ENCODE results near the gene BHLHA15.
A peak's percentile ranks its signal among the peaks of the same experiment; 100 is the strongest.

The BHLHA15 gene

GRCh38 chr7:98228801-98229200 is 17.6 kb downstream of the BHLHA15 start:
- DNase-seq: no peak

- no peak for DNase-seq
Observed at GRCh38 chr7:98229441-98229840, 18.2 kb downstream of the BHLHA15 start.

GRCh38 chr7:98229991-98230745 is 18.9 kb downstream of the BHLHA15 start:
- DNase-seq: no peak

- DNase-seq: no peak
Observed at GRCh38 chr7:98230746-98231471, 19.7 kb downstream of the BHLHA15 start.

- no peak for DNase-seq
Observed at GRCh38 chr7:98231493-98232262, 20.4 kb downstream of the BHLHA15 start.

GRCh38 chr7:98232263-98232585 is 21.0 kb downstream of the BHLHA15 start:
- DNase-seq: no peak

GRCh38 chr7:98232799-98233198 is 21.6 kb downstream of the BHLHA15 start:
- DNase-seq: no peak

- DNase-seq: no peak
Observed at GRCh38 chr7:98233219-98234070, 22.2 kb downstream of the BHLHA15 start.

- DNase-seq: no peak
Observed at GRCh38 chr7:98234429-98235147, 23.3 kb downstream of the BHLHA15 start.

- no peak for DNase-seq
Observed at GRCh38 chr7:98235901-98236300, 24.7 kb downstream of the BHLHA15 start.

- no peak for DNase-seq
Observed at GRCh38 chr7:98236355-98237185, 25.3 kb downstream of the BHLHA15 start.

- DNase-seq: no peak
Observed at GRCh38 chr7:98238076-98238475, 26.8 kb downstream of the BHLHA15 start.

- DNase-seq: no peak
Observed at GRCh38 chr7:98238976-98239375, 27.7 kb downstream of the BHLHA15 start.

- DNase-seq: peak; percentile 83
Observed at GRCh38 chr7:98240961-98241673, 29.9 kb downstream of the BHLHA15 start.

GRCh38 chr7:98241674-98242241 is 30.5 kb downstream of the BHLHA15 start:
- DNase-seq: no peak

- DNase-seq: no peak
Observed at GRCh38 chr7:98242342-98242741, 31.1 kb downstream of the BHLHA15 start.

GRCh38 chr7:98242934-98243333 is 31.7 kb downstream of the BHLHA15 start:
- DNase-seq: no peak

GRCh38 chr7:98244871-98245270 is 33.6 kb downstream of the BHLHA15 start:
- DNase-seq: no peak

GRCh38 chr7:98248156-98248555 is 36.9 kb downstream of the BHLHA15 start:
- DNase-seq: no peak

GRCh38 chr7:98249106-98249505 is 37.9 kb downstream of the BHLHA15 start:
- DNase-seq: no peak
